GM21528 (cell line): ENCODE data around the gene CD82.

ENCODE experiments used
- ATAC-seq: cut with Tn5 transposase; IDR thresholded peaks from one replicate; pipeline ENCODE4 v1.9.1; 2021; ENCODE audit warnings: mild to moderate bottlenecking, moderate library complexity; ENCODE audit not compliant: unreplicated experiment, low FRiP score

CD82 gene

DNA sequence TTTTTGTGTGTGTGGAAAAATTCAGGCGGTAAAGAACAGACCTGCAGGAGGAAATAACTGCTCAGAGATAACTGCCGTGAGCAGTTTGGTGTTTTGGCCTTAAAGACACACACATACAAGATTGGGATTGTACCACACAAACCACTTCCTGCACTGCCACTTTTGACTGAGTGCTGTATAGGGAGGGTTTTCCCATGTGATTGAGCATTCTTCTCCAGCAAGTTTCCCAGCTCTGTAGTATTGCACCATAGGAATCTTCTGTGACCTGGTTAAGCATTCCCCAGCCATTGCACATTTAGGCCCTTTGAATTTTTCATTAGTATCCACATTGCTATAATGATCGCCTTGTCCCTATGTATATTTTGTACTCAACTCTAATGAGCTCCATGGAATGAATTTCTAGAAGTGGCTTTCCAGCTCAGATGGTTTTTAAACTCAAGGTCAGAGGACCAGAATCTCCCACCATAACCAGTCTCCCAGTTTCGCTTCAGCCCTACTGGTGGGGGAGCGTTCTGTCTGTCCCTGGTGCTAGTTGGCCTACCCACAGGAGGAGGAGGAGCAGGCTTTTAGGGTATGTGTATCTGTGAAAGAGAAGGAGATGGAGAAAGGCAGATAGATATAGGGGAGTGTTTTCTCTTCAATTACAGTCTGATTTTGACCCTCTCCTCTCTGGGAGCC is 9.3 kb downstream of the CD82 start:
- ATAC-seq, result peak; percentile 39

DNA sequence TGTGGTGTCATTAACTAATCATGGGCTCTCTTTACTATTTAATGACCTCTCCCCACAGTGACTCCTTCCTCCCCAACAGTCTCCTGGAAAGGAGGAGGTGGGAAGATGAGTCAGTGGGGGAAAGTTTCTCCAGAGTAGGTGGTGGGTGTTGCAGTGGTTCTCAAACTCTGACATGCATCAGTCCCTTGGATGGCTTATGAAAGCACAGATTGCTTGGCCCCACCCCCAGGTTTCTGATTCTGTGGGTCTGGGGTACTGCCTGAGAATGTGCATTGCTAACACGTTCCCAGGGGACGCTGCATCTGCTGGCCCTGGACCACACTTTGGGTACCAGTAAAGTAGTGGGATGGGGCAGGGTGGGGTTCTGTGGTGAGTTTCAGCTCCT is 9.8 kb downstream of the CD82 start:
- ATAC-seq, result no peak

DNA sequence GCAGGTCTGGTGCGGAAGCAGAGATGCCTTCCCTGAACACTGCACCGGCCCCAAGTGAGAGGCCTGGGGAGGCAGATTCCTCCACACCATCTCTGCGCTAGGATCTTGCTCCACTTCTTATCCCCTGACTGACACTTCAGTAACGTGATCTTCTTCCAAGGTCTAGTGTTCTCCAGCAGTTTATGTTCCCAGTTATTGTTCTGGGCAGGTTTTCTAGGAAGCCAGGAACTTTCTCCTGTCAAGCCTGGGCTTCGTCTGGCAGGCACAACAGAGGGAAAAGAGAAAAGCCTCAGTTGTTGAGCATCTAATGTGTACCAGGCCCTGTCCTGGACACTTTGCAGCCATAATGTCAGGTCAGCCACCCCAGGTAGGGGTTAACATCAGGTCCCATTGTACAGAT is 10.5 kb downstream of the CD82 start:
- ATAC-seq, result no peak

DNA sequence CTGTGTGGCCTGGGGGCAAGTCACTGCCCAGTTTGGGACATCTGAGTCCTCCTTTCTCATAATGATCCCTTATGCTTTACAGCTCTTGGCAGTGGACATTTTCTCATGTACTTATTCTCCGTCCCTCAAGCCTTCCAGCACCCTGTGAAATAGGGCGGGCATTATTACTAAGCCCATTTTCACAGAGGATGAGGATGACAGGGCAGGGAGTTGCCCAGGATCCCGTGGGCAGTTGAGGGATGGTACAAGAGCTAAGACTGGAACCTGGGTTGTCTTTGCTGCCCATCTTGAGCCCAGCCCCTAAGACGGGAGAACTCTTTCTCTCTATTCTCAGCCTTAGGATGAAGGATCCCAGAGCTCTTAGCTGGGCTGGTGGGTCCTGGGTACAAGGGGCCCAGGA is 11.2 kb downstream of the CD82 start:
- ATAC-seq, result no peak

DNA sequence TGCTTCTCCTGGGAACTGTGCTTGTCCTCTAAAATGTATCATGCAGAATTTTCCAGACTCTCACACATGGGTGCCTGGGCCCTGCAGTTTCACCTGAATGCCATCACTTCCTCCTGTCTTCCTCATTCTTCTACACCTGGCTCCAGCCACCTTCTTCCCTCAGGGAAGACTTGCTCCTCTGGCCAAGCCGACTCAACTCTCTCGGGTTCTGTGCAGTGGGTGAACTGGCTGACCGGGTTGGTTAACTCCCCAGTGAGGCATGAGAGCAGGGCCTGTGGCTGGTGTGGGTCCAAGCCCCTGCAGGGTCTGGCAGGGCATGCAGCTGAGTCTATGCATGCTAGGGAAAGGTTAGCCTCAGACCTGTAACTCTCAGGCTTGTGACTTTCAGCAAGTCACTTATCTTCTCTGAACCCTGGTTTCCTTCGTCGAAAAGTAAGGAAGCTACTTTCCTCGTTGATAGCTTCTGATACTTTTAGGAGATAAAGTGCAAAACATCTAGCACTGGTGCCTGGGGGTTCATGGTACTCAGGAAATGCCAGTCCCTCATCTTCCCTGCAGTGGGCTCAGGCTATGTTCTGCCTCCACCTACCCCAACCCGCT is 11.9 kb downstream of the CD82 start:
- no peak for ATAC-seq

DNA sequence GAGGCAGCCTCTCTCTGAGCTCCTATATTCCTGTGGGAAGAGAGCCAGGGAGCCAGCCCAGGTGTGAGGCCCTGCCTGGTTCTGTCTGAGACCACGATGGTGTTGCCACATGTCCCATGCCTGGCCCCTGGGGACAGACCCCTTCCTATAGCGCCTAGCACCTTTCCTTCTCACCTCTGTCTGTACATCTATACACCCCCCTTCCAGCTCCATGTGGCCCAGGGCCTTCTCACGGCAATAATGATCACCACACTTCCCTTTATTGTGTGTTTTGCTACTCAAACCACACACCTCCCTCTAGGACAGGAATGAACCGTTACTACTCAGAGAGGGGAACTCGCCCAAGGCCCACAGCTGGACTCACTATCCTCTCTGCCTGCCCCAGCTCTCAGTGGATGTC is 12.8 kb downstream of the CD82 start:
- ATAC-seq, result no peak

DNA sequence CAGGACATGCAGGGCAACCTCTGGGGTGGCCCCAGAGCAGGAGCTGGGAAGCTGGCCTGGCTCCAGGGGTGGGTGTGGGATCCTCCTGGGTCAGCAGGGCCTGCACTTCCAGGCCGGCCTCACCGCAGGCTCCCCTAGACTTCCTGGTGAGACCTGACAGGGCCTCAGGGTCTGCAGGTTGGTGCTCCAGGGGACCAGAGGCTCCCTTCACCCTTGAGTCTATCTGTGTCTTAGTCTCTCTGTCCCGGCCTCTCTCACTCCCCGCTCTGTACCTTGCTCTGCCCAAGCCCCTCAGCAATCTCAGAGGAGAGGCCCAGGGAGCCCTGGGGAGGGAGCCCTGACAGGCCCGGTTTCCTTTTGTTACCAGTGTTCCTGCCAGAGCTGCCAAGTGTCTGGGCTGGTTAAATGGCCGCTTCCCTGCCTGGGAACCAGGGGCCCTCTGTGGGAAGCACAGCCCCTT is 13.9 kb downstream of the CD82 start:
- no peak for ATAC-seq

DNA sequence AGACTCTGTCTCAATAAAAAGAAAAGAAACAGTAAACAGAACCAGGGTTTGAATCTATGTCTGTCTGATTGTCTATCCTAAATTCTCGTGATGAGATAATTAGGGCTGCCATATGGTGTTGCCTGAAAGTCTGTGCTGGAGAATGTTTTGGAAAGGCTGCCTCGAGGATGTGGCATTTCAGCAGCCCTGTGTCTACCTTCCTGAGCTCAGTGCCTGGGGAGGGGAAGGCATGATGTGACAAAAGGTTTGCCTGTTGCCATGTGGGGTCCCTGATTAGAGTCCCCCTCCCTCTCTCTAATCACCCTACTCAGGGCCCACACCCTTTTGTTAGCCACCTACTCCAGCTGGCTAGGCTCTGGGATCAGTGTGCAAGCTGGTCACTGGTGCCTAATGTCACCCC is 15.2 kb downstream of the CD82 start:
- ATAC-seq, result no peak

DNA sequence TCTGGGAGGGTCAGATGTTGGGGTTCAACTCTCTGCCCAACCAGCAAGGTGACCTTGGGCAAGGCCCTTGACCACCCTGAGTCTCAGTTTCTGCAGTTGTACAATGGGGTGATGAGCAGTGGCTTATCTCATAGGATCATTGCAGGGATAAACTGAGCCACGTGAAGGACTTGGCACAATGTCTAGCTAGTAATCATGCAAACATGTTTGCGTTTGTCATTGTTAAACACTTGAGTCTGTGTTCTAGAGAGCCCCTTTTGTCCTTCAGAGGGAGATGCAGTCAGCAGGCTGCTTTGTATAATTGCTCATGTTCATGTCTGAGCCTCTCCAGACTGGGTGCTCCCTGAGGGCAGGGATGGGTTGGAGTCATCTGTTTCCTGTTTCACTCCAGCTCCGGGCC is 15.8 kb downstream of the CD82 start:
- ATAC-seq, result no peak

DNA sequence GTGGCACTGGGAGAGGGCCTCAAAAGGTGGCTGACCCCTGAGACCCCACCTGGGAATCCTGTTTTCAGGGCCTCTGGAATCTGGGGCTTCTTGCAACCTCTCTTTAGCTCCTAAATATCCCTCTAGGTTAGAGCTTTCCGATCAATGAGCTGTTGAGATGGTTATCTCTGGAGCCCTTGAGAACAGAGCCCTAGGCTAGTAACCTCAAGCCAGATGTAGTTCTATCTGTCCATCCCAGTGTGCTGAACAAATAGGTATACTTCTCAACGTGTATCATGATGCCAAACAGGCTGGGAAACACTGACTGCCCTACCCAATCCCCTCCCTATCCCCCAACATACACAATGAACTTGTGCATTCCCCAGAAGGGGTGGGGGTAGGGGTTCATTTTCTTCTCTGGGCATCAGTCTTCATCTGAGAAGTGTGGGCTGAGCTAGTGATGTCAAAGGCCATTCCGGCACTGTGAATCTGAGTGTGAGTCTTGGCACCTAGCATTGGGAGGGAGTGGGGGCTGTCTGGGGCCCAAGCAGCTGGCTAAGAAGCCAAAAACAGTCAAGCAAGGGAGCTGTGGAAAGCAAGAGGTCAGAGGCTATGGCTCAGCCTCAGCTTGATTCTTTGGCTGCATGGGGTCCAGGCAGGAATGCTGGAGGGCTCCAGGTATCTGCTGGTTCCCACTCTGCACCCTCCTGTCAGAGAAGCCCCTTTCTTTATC is 17.3 kb downstream of the CD82 start:
- no peak for ATAC-seq

DNA sequence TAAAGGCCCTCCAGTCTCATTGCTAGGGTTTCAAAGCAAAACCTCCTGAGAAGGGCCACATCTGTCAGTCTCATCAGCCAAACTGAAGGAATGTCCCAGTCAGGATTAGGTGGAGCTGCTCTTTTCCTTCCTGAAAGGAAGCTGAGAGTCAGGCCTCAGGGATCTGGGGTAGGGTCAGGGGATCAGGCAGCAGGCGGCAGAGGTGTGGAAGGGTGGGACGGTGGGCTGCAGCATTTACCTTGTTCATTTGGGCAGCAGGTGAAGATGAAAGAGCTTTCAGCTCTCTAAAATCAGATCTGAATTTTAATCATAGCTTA is 17.8 kb downstream of the CD82 start:
- ATAC-seq, result no peak

DNA sequence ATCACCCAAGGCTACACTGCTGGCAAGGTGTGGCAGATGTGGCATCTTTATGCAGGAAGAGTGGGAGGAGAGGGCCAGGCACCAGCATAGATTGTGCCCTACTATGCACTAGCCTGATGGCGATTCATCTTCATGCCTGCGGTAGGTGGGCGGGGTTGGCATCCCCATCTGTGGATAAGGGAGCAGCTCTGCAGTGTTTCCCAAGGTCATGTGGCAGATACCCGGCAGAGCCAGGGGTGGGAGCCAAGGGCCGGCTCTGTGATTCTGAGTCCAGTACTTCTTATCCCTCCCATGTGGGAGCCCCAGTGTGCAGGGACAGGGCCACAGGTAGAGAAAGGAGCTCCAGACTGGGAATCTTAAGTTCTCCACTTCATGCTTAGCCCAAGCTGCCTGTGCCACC is 20.0 kb downstream of the CD82 start:
- no peak for ATAC-seq

DNA sequence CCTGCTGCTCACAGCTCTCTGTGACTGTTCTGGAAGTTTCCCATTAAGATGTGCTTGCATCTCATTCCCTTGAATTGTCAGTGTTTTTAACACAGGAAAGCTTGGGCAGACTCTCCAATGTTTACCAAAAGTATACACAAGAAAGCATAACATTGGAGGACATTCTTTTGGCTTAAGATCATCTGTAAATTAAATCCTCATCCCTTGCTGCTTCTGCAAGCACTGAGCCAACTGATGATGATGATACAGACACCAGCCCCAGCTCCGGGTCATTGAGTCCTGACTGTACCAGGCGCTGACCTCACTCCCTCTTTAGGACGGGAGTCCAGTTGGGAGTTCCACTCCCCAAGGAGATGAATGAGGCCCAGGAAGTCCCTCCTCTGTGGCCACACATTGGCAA is 23.8 kb downstream of the CD82 start:
- no peak for ATAC-seq

DNA sequence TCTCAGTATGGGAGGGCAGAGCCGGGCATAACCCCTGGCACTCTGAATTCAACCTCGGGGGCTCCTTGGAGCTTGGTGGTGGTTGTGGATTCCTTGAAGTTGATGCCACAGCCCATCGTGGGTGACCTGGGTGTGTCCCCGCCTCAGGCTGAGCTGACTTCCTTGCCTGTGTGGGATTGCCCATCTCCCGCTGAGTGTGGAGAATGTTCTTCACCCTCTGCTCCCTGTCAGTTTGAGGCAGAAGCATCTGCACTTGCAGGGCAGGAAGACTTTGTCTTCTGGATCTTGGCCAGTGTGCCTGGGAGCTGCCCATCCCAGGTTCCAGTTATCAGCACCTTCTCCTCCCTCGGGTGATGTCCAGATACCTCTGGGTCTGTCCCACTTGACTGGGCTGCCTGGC is 25.3 kb downstream of the CD82 start:
- ATAC-seq, result no peak

DNA sequence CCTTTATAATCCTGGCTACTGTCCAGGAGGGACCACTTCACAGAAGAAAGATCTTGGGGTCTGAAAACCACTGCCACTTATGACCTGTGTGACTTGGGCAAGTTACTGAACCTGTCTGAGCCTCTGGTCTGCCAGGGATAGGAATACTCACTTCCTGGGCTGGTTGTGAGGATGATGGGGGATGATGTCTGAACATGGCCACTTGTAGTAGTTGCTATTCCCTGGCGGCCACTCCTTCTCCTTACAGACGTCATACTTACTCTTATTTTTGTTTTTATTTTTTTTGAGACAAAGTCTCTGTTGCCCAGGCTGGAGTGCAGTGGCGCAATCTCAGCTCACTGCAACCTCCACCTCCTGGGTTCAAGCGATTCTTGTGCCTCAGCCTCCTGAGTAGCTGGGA is 26.1 kb downstream of the CD82 start:
- ATAC-seq, result no peak

DNA sequence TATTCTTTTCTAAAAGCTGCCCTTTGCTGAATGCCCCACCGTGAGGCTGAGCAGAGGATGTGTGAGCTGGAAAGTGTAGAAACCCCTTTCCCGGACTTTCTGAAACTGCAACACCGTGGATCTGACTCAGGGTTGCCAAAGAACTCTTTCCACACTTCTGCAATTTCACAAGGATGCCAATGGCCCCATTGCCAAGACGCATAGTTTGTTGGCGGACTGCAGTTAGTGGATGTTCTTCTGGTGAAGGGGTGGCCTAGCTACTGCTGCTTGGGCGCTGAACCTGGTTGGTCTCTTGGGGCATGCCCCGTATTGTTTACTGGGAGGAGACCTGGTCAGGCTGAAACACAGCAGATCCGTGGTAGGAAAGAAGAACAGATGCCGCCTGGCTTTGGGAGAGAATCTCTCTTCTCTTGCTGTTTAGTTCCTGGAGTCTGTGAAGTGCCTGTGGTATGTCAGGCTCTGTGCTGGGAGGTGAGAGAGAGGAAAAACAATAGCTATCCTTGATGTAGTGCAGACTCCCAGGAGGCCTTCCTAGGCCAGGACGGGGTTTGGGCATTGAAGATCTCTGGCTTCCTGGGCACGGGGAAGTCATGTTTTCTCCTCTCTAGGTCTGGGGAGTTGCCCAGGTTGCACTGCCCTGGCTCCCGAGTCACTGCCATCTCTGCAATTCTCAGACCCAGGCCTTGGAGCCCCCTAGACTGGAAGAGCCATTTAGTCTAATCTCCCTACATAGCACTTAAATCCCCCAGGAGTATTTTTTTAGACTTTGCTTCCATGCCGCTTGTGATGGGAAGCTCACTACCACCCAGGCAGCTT is 26.9 kb downstream of the CD82 start:
- no peak for ATAC-seq

DNA sequence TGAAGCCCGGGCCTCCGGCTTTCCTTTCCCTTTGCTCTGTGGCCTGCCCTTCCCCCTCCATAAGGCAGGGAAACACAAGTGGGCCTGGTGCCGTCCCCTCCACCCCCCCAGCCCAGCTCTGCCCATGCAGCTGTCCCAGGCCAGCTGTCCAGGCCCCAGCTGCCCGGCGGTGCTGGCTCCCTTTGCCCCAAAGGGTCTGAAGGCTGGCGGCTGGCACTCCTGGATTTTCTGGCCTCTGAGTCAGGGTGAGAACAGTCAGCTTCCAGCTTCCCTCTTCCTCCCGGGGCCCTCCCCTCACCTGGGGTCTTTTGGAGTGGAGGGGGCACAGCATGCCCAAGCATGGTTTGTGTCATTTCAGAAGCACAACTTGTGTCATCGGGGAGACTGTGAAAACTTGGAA is 27.8 kb downstream of the CD82 start:
- ATAC-seq, result no peak

DNA sequence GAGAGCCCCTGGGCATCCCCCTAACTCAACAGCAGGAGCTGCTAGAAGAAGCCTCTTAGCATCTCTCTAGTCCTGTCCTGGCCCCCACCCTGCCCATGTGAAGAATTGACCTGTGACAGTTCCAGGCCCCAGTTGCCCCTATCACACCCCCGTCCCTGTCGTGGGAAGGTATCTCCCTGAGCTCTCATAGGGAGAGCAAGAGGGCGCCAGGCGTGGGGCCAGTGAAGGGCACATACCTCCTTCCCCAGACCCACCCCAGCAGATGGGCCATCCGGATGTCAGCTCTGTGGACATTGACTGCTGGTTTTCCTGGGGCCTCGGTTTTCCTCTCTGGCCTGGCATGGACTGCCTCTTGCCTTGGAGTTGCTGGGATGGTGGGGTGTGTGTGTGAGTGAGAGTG is 29.5 kb downstream of the CD82 start:
- no peak for ATAC-seq

DNA sequence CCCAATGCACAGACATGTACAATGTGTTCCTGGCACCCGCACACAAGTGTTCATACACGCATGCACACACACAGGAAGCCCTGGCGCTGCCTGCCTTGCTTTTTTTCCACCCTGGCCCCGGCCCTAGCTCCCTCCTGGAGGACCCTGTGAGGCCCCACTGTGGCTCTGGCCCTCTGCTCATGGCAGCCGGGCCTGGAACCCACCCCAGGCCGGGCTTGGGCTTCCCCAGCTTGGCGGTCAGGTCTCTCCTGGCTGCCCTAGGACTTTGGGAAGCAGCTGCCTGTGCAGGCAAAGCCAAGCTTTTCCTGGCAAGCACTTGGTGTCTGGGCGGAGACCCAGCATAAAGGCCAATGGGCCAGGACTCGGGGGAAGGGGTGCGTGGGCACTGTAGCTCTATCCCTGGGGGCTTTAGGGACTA is 30.5 kb downstream of the CD82 start:
- ATAC-seq, result no peak

DNA sequence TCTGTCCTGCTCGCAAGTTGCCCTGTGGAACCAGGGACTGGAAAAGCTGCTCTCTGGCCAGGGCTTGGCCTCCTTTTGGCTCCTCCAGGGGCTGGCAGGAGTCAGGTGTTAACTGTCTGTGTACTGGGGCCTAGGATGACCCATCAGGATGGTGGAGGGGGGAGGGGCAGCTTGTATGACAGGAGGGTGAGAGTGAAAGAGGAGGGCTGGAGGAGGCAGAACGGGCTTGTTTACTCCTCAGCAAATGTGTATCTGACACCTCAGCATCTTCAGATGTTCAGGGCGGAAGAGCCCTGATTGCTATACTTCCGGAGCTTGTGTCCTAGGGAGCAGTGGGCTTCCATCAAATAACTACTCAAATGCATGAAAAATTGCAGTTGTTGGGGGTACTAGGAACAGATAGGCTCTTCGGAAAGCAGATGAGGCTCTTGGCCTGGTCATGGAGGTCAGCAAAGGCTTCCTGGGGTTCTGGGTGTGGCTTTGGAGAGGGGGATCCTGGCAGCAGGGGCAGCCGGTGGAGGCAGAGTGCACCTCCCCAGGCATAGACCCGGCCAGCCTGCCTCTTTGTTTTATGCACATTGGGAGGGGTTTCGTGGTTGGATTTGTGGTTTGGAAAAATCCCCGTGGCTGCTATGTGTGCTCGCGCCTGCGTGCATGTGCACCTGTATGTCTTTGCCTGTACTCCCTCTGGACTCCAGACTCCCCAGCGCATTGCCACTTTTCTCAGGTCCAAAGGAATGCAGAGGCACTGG is 31.2 kb downstream of the CD82 start:
- peak; percentile 36 for ATAC-seq
